Vagina (tissue), 2 donors: ENCODE measurements around the gene MEIS3. TPM values are rescaled to one million over a fixed set of nuclear protein-coding genes. Genes with fewer than 3 reads are reported as not detected.

Experiments used
- DNase-seq, 2 donors: peaks; one replicate each; pipeline ENCODE4 v3.0.0-alpha.2; 2017; ENCODE audit errors: extremely low spot score in 2 of 2
- H3K27ac ChIP-seq: fragments of 200-600 bp; sonication (generic); one replicate; pipeline ENCODE4 v1.5.1; 2019
- H3K27me3 ChIP-seq: fragments of 200-600 bp; sonication (generic); one replicate; pipeline ENCODE4 v1.5.1; 2019
- H3K36me3 ChIP-seq, 2 donors: fragments of 200-600 bp; sonication (generic); one replicate each; pipeline ENCODE4 v1.5.1; 2017 to 2019
- H3K4me1 ChIP-seq: fragments of 200-600 bp; sonication (generic); one replicate; pipeline ENCODE4 v1.5.1; 2019
- H3K4me3 ChIP-seq, 2 donors: fragments of 200-600 bp; sonication (generic); 1 replicate in 1 of 2; 2 replicates in 1 of 2; pipeline ENCODE4 v1.5.1; 2016 to 2019
- H3K9me3 ChIP-seq: fragments of 200-600 bp; sonication (generic); one replicate; pipeline ENCODE4 v1.5.1; 2019
- POLR2A ChIP-seq, 2 donors: fragments of 450-650 bp; IDR thresholded peaks; one replicate each; pipeline ENCODE4 v1.6.1; 2017; ENCODE audit warnings: antibody characterized with exemption in 2 of 2, mild to moderate bottlenecking in 2 of 2, moderate library complexity in 2 of 2
- POLR2AphosphoS5 ChIP-seq, 2 donors: sonication (generic); formaldehyde crosslinking; IDR thresholded peaks; one replicate each; pipeline ENCODE4 v1.9.0; 2017; ENCODE audit warnings: antibody characterized with exemption in 2 of 2, mild to moderate bottlenecking in 2 of 2, low read depth in 1 of 2; ENCODE audit not compliant: insufficient read depth in 1 of 2
- intact Hi-C: fragments of 100-400 bp; cut with DNase I; formaldehyde crosslinking; loops from one replicate; pipeline ENCODE4 v1.15.1; 2023
- total RNA-seq: library from RNA; depleted of rRNA; stranded (reverse); fragments of >200 nt; gene quantifications from one replicate; pipeline ENCODE4 v1.2.3, GENCODE V29; 2016
- TF ChIP-seq, protein P1 (sequence below), 3 experiments: fragments of 450-650 bp in 2 of 3; fragments of 200-600 bp in 1 of 3; sonication (generic) in 1 of 3; IDR thresholded peaks; one replicate each; pipeline ENCODE4 v1.5.1; 2017 to 2019; ENCODE audit warnings: antibody characterized with exemption in 3 of 3, mild to moderate bottlenecking in 2 of 3, moderate library complexity in 2 of 3

The MEIS3 gene
- total RNA-seq, 1 donor from 2014 or later = 20.6 TPM

- no peaks in the 10 kb centered on the region for H3K27me3 ChIP-seq
Observed at GRCh38 chr19:47411101-47411500, 8.2 kb downstream of the MEIS3 start.

DNA sequence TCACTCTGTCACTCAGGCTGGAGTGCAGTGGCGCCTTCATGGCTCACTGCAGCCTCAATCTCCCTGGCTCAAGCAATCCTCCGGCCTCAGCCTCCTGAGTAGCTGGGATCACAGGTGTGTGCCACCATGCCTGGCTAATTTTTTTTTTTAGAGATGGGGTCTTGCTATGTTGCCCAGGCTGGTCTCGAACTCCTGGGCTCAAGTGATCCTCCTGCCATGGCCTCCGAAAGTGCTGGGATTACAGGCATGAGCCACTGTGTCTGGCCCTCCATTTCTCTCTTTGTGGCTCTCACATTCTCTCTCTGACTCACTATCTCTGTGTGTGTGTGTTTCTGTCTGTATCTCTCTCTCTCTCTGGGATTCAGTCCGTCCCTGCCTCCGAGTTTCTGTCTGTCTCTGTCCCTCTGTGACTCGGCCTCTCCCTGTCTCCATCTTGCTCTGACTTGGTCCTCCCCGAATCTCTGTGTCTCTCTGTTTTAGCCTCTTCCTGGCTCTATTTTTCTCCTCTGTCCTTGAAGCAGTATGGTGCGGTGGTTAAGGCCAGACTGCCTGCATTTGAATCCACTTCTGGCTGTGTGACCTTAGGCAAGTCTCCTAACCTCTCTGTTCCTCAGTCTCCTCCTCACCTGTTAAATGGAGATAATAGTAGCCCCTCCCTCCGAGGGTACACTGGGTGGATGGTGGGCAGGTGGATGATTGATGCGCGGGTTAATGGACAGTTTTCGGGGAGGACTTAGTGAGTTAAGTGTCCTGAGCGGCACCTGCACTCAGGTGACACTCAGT is 11.0 kb downstream of the MEIS3 start:
- no peaks in the 10 kb centered on the region for H3K4me1 ChIP-seq
- no peak overlapping the region for H3K4me3 ChIP-seq
- no peaks in the 10 kb centered on the region for H3K27me3 ChIP-seq
- H3K36me3 ChIP-seq = no peaks in the 10 kb centered on the region
- H3K9me3 ChIP-seq = no peaks in the 10 kb centered on the region
- no peak for DNase-seq
- no peak overlapping the region for H3K27ac ChIP-seq
- intact Hi-C loops = no loop called here
- TF ChIP-seq, protein P1, sequence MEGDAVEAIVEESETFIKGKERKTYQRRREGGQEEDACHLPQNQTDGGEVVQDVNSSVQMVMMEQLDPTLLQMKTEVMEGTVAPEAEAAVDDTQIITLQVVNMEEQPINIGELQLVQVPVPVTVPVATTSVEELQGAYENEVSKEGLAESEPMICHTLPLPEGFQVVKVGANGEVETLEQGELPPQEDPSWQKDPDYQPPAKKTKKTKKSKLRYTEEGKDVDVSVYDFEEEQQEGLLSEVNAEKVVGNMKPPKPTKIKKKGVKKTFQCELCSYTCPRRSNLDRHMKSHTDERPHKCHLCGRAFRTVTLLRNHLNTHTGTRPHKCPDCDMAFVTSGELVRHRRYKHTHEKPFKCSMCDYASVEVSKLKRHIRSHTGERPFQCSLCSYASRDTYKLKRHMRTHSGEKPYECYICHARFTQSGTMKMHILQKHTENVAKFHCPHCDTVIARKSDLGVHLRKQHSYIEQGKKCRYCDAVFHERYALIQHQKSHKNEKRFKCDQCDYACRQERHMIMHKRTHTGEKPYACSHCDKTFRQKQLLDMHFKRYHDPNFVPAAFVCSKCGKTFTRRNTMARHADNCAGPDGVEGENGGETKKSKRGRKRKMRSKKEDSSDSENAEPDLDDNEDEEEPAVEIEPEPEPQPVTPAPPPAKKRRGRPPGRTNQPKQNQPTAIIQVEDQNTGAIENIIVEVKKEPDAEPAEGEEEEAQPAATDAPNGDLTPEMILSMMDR (IDR thresholded peaks at IDR 0.05) = no peak
- no peak for TF ChIP-seq POLR2AphosphoS5 (IDR thresholded peaks at IDR 0.05; ENCODE audit: insufficient read depth in 1 of 2, low read depth in 1 of 2)
- TF ChIP-seq POLR2A (IDR thresholded peaks at IDR 0.05) = no peak

More at GRCh38 chr19:47411101-47411500, 8.2 kb downstream of the MEIS3 start:
- Histone ChIP-seq H3K9me3 (no peaks in the 10 kb centered on the region), H3K36me3 (no peaks in the 10 kb centered on the region), H3K27ac (no peak overlapping the region), H3K4me3 (no peak overlapping the region), H3K4me1 (no peaks in the 10 kb centered on the region)
- DNase-seq = no peak
- no peak for TF ChIP-seq POLR2AphosphoS5 (IDR thresholded peaks at IDR 0.05; ENCODE audit: insufficient read depth in 1 of 2, low read depth in 1 of 2)
- TF ChIP-seq POLR2A (IDR thresholded peaks at IDR 0.05) = no peak
- TF ChIP-seq, protein P1 (IDR thresholded peaks at IDR 0.05) = no peak
- intact Hi-C loops = no loop called here

DNA sequence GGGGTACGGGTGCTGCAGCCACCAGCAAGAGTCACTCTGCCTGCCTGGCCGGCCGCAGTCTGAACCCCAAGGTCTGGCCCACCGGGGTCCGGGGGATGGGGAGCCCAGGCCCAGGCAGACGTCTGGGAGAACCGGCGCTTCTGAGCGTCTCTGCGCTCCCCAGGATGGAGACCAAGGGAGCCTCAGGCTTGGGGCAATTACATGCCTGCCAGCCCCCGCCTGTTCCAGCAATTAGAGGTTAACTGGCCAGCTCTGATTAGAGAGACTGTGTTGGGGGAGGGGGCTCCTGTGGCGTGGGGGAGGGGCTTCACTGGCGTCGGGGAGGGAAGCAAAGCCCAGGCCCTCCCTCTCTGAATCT is 11.9 kb downstream of the MEIS3 start:
- Histone ChIP-seq H3K4me3 (no peak overlapping the region), H3K27me3 (no peaks in the 10 kb centered on the region), H3K9me3 (no peaks in the 10 kb centered on the region), H3K4me1 (no peaks in the 10 kb centered on the region), H3K27ac (no peak overlapping the region), H3K36me3 (no peaks in the 10 kb centered on the region)
- no peak for DNase-seq
- intact Hi-C loops = no loop called here
- no peak for TF ChIP-seq POLR2A (IDR thresholded peaks at IDR 0.05)
- TF ChIP-seq, protein P1 (IDR thresholded peaks at IDR 0.05) = no peak
- no peak for TF ChIP-seq POLR2AphosphoS5 (IDR thresholded peaks at IDR 0.05; ENCODE audit: insufficient read depth in 1 of 2, low read depth in 1 of 2)

DNA sequence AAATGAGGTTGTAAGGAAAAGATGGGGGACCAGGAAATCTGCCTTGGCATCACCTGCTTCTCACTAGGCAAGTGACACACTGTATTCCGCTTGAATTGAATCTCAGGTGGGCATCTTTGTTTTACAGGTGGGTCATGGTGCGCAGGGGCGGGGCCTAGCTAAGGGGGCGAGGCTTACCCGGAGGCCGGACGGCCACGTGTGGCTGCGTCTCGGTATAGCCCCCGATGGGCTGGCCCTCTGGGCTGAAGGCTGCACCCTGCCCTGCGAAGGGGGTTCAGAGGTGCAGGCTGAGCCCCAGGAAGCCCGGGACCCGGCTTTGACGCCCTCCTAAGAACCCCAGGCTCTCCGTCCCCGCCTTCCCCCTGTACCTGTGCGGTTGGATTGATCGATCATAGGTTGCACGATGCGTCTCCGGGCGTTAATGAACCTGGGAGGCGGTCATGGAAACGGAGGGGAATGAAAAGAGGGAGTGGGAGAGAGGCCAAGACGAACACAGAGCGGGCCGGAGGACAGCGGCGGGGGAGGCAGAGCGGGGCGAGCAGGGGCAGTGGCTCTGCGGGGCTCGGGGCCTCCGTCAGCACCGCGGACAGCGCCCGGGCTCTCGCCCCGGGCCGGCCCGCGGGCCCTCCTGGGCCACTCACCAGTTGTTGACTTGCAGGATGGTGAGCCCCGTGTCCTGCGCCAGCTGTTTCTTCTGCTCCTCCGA is 12.5 kb downstream of the MEIS3 start:
- Histone ChIP-seq H3K27ac (no peak overlapping the region), H3K4me1 (no peaks in the 10 kb centered on the region), H3K36me3 (no peaks in the 10 kb centered on the region), H3K9me3 (no peaks in the 10 kb centered on the region), H3K27me3 (no peaks in the 10 kb centered on the region), H3K4me3 (no peak overlapping the region)
- no peak for TF ChIP-seq POLR2A (IDR thresholded peaks at IDR 0.05)
- TF ChIP-seq, protein P1 (IDR thresholded peaks at IDR 0.05) = no peak
- TF ChIP-seq POLR2AphosphoS5 (IDR thresholded peaks at IDR 0.05; ENCODE audit: insufficient read depth in 1 of 2, low read depth in 1 of 2) = no peak
- DNase-seq = no peak
- intact Hi-C loops = no loop called here
